Activated CD4-positive, alpha-beta T cell treated with anti-CD3 and anti-CD28 coated beads, Interleukin-2, amount 10 ng/mL, durations not matched to agents 7 days and 5 days (primary cell): Measurements from ENCODE around the gene MRPS27. TPM values are rescaled to one million over a fixed set of nuclear protein-coding genes. Genes with fewer than 3 reads are reported as not detected.
"Not testable (repeated sequence)": the region's sequence is repeated elsewhere in the genome, so short reads cannot be mapped to it uniquely, and the experiment has no call there.

ENCODE experiments used
- CTCF ChIA-PET: fragments of 350-600 bp; sonication (Branson Sonifier 250); formaldehyde crosslinking; loops from one replicate; lab custom pipeline; 2021; ENCODE audit warnings: antibody characterized with exemption; lab: Charles Lee
- POLR2A ChIA-PET: fragments of 350-600 bp; sonication (Branson Sonifier 250); formaldehyde crosslinking; loops from one replicate; lab custom pipeline; 2021; ENCODE audit warnings: antibody characterized with exemption; lab: Charles Lee
- DNase-seq: peaks from one replicate; pipeline ENCODE4 v3.0.0-alpha.2; 2020
- H3K27ac Mint-ChIP-seq: one replicate; pipeline ENCODE4 v1.8.0; 2021; ENCODE audit warnings: mild to moderate bottlenecking, moderate library complexity, mixed read lengths
- H3K27me3 Mint-ChIP-seq: one replicate; pipeline ENCODE4 v1.8.0; 2021; ENCODE audit warnings: mixed read lengths
- H3K36me3 Mint-ChIP-seq: one replicate; pipeline ENCODE4 v1.8.0; 2021; ENCODE audit warnings: low read depth, mixed read lengths
- H3K4me1 Mint-ChIP-seq: one replicate; pipeline ENCODE4 v1.8.0; 2021; ENCODE audit warnings: mixed read lengths
- H3K4me3 Mint-ChIP-seq: one replicate; pipeline ENCODE4 v1.8.0; 2021; ENCODE audit warnings: mild to moderate bottlenecking, moderate library complexity, mixed read lengths
- H3K9me3 Mint-ChIP-seq: one replicate; pipeline ENCODE4 v1.8.0; 2021; ENCODE audit warnings: mixed read lengths
- total RNA-seq, 2 experiments: library from RNA; stranded (reverse); gene quantifications; one replicate each; pipeline ENCODE4 v1.2.3, GENCODE V29; 2021

Gene MRPS27
- total RNA-seq, 2 experiments from 2014 or later, result 49.2 to 63.4 TPM

GRCh38 chr5:72319435-72319975 lies 535 bp downstream of the MRPS27 start:
- CTCF ChIA-PET, result interaction anchor here (1.1 to 4.3 kb wide), 3 partner anchors 11 to 499 kb away, joined by 3 to 25 read pairs (median 3); no protein-coding TSS in a partner anchor
- peak; percentile 14 for DNase-seq
- H3K27ac Mint-ChIP-seq, result peak overlapping the region; percentile 97
- H3K4me3 Mint-ChIP-seq, result peak overlapping the region; percentile 95
- not testable (repeated sequence) for H3K9me3 Mint-ChIP-seq, H3K27me3 Mint-ChIP-seq
- POLR2A ChIA-PET, result interaction anchor here (0.6 to 0.8 kb wide), 2 partner anchors 11 to 530 kb away, joined by 4 to 5 read pairs; no protein-coding TSS in a partner anchor
- peaks cover 62% of the 10 kb centered on the region for H3K4me1 Mint-ChIP-seq
- peaks cover 27% of the 10 kb centered on the region for H3K36me3 Mint-ChIP-seq

GRCh38 chr5:72314571-72315172 lies 5.4 kb downstream of the MRPS27 start:
- H3K9me3 Mint-ChIP-seq, result no peaks in the 10 kb centered on the region
- no peak overlapping the region for H3K4me3 Mint-ChIP-seq
- CTCF ChIA-PET, result interaction anchor here (1.0 to 1.3 kb wide), 5 partner anchors 9 to 728 kb away, joined by 3 to 5 read pairs (median 3); partner anchors contain the start of gene MCCC2
- H3K27me3 Mint-ChIP-seq, result no peaks in the 10 kb centered on the region
- POLR2A ChIA-PET, result interaction anchor here (0.6 kb wide), 1 partner anchor 186 kb away, joined by 6 read pairs; no protein-coding TSS in a partner anchor
- peaks cover 28% of the 10 kb centered on the region for H3K36me3 Mint-ChIP-seq
- H3K4me1 Mint-ChIP-seq, result peaks cover 34% of the 10 kb centered on the region
- no peak overlapping the region for H3K27ac Mint-ChIP-seq
- DNase-seq, result no peak

- H3K4me1 Mint-ChIP-seq, result peaks cover 31% of the 10 kb centered on the region
- POLR2A ChIA-PET, result no interaction called here
- CTCF ChIA-PET, result no interaction called here
- no peak overlapping the region for H3K4me3 Mint-ChIP-seq
- H3K36me3 Mint-ChIP-seq, result peaks cover 30% of the 10 kb centered on the region
- H3K27me3 Mint-ChIP-seq, result no peaks in the 10 kb centered on the region
- H3K27ac Mint-ChIP-seq, result no peak overlapping the region
- no peak for DNase-seq
- no peaks in the 10 kb centered on the region for H3K9me3 Mint-ChIP-seq
These were observed 6.9 kb downstream of the MRPS27 start for GRCh38 chr5:72313141-72313540.

GRCh38 chr5:72308853-72309191 lies 11.2 kb downstream of the MRPS27 start:
- DNase-seq, result no peak
- peaks cover 27% of the 10 kb centered on the region for H3K4me1 Mint-ChIP-seq
- POLR2A ChIA-PET, result no interaction called here
- peaks cover 24% of the 10 kb centered on the region for H3K36me3 Mint-ChIP-seq
- CTCF ChIA-PET, result interaction anchor here (1.1 to 2.9 kb wide), 11 partner anchors 8 to 813 kb away, joined by 3 to 25 read pairs (median 5); partner anchors contain the start of genes MRPS27 and PTCD2
- H3K27me3 Mint-ChIP-seq, result no peaks in the 10 kb centered on the region
- peak overlapping the region; percentile 96 for H3K27ac Mint-ChIP-seq
- H3K9me3 Mint-ChIP-seq, result no peaks in the 10 kb centered on the region
- peak overlapping the region; percentile 85 for H3K4me3 Mint-ChIP-seq

GRCh38 chr5:72307968-72308852 lies 11.8 kb downstream of the MRPS27 start:
- H3K27ac Mint-ChIP-seq, result peak overlapping the region; percentile 96
- peak; percentile 96 for DNase-seq
- POLR2A ChIA-PET, result interaction anchor here (1.2 kb wide), 1 partner anchor 12 kb away, joined by 5 read pairs; the partner anchor contains the start of genes MRPS27 and PTCD2
- CTCF ChIA-PET, result interaction anchor here (0.9 to 2.9 kb wide), 12 partner anchors 9 to 812 kb away, joined by 3 to 25 read pairs (median 4); partner anchors contain the start of genes MRPS27 and PTCD2
- peak overlapping the region; percentile 85 for H3K4me3 Mint-ChIP-seq
- peaks cover 27% of the 10 kb centered on the region for H3K4me1 Mint-ChIP-seq
- peaks cover 21% of the 10 kb centered on the region for H3K36me3 Mint-ChIP-seq
- no peaks in the 10 kb centered on the region for H3K27me3 Mint-ChIP-seq
- no peaks in the 10 kb centered on the region for H3K9me3 Mint-ChIP-seq

GRCh38 chr5:72307573-72307967 lies 12.5 kb downstream of the MRPS27 start:
- POLR2A ChIA-PET, result interaction anchor here (1.2 kb wide), 1 partner anchor 12 kb away, joined by 5 read pairs; the partner anchor contains the start of genes MRPS27 and PTCD2
- CTCF ChIA-PET, result interaction anchor here (0.9 to 2.9 kb wide), 9 partner anchors 9 to 812 kb away, joined by 3 to 25 read pairs (median 5); partner anchors contain the start of genes MRPS27 and PTCD2
- H3K27ac Mint-ChIP-seq, result peak overlapping the region; percentile 96
- no peaks in the 10 kb centered on the region for H3K9me3 Mint-ChIP-seq
- peaks cover 18% of the 10 kb centered on the region for H3K36me3 Mint-ChIP-seq
- no peaks in the 10 kb centered on the region for H3K27me3 Mint-ChIP-seq
- peaks cover 27% of the 10 kb centered on the region for H3K4me1 Mint-ChIP-seq
- DNase-seq, result no peak
- peak overlapping the region; percentile 85 for H3K4me3 Mint-ChIP-seq

GRCh38 chr5:72305194-72306142 lies 14.6 kb downstream of the MRPS27 start:
- ChIA-PET POLR2A (no interaction called here), CTCF (interaction anchor here (1.3 kb wide), 1 partner anchor 9 kb away, joined by 5 read pairs; no protein-coding TSS in a partner anchor)
- Mint-ChIP-seq H3K36me3 (peaks cover 14% of the 10 kb centered on the region), H3K27ac (no peak overlapping the region), H3K4me3 (no peak overlapping the region), H3K4me1 (peaks cover 30% of the 10 kb centered on the region), H3K27me3 (no peaks in the 10 kb centered on the region), H3K9me3 (no peaks in the 10 kb centered on the region)
- no peak for DNase-seq

GRCh38 chr5:72302171-72302570 lies 17.9 kb downstream of the MRPS27 start:
- Mint-ChIP-seq H3K4me1 (peaks cover 30% of the 10 kb centered on the region), H3K27ac (no peak overlapping the region), H3K9me3 (no peaks in the 10 kb centered on the region), H3K27me3 (no peaks in the 10 kb centered on the region), H3K4me3 (no peak overlapping the region), H3K36me3 (peaks cover 23% of the 10 kb centered on the region)
- POLR2A ChIA-PET, result no interaction called here
- no peak for DNase-seq
- CTCF ChIA-PET, result interaction anchor here (0.8 kb wide), 1 partner anchor 19 kb away, joined by 3 read pairs; no protein-coding TSS in a partner anchor

- no peak overlapping the region for H3K27ac Mint-ChIP-seq
- H3K4me3 Mint-ChIP-seq, result no peak overlapping the region
- ChIA-PET CTCF (interaction anchor here (0.8 kb wide), 1 partner anchor 18 kb away, joined by 3 read pairs; no protein-coding TSS in a partner anchor), POLR2A (no interaction called here)
- no peaks in the 10 kb centered on the region for H3K27me3 Mint-ChIP-seq
- H3K9me3 Mint-ChIP-seq, result no peaks in the 10 kb centered on the region
- no peak for DNase-seq
- H3K4me1 Mint-ChIP-seq, result peaks cover 27% of the 10 kb centered on the region
- peaks cover 23% of the 10 kb centered on the region for H3K36me3 Mint-ChIP-seq
These were observed 18.5 kb downstream of the MRPS27 start for GRCh38 chr5:72301557-72301956.

- Mint-ChIP-seq H3K27me3 (no peaks in the 10 kb centered on the region), H3K36me3 (peaks cover 24% of the 10 kb centered on the region), H3K4me3 (no peak overlapping the region), H3K27ac (no peak overlapping the region), H3K9me3 (no peaks in the 10 kb centered on the region), H3K4me1 (peaks cover 26% of the 10 kb centered on the region)
- DNase-seq, result no peak
- ChIA-PET CTCF (no interaction called here), POLR2A (no interaction called here)
These were observed 19.3 kb downstream of the MRPS27 start for GRCh38 chr5:72300590-72301339.

- Mint-ChIP-seq H3K4me3 (no peak overlapping the region), H3K27me3 (no peaks in the 10 kb centered on the region), H3K36me3 (peaks cover 19% of the 10 kb centered on the region), H3K27ac (no peak overlapping the region), H3K4me1 (peaks cover 16% of the 10 kb centered on the region), H3K9me3 (no peaks in the 10 kb centered on the region)
- CTCF ChIA-PET, result interaction anchor here (1.7 kb wide), 1 partner anchor 10 kb away, joined by 8 read pairs; no protein-coding TSS in a partner anchor
- POLR2A ChIA-PET, result no interaction called here
- DNase-seq, result no peak
These were observed 21.3 kb downstream of the MRPS27 start for GRCh38 chr5:72298711-72299110.
